GM18858 (cell line): Measurements from ENCODE around the gene SLC43A1.

Experiments used
- ATAC-seq: cut with Tn5 transposase; IDR thresholded peaks from one replicate; pipeline ENCODE4 v1.9.1; 2021; ENCODE audit not compliant: unreplicated experiment

SLC43A1 gene

GRCh38 chr11:57479911-57480310 lies 35.6 kb downstream of the SLC43A1 start:
- ATAC-seq = no peak

DNA sequence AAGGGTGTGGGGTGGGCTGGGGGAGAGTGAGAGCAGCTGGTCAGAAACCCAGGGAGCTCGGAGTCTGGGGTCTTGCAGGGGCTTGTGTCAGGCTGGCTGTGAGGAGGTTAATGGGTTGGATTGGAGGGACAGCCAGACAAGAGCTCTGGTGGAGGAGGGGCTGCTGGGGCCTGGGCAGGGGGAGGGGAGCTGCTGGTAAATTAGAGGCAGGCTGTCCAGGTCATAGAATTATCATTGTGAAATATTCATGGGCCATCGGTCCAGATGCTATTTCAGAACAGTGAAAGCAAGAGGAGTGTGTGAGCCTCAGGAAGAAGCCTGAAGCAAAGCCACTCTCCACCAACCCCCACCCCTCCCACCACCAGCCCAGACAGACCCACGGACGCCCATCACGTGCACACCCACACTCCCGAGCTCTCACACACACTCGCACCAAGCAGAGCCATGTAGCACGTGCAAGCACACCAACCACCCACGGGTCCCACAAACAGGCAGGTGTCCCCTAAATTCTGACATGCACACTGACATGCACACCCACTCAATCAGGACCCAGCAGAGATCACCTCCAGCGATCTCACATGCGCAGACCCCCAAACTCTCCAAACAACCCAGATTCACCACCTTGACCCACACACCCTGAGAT lies 36.4 kb downstream of the SLC43A1 start:
- ATAC-seq = no peak

GRCh38 chr11:57477507-57478189 lies 37.9 kb downstream of the SLC43A1 start:
- no peak for ATAC-seq

DNA sequence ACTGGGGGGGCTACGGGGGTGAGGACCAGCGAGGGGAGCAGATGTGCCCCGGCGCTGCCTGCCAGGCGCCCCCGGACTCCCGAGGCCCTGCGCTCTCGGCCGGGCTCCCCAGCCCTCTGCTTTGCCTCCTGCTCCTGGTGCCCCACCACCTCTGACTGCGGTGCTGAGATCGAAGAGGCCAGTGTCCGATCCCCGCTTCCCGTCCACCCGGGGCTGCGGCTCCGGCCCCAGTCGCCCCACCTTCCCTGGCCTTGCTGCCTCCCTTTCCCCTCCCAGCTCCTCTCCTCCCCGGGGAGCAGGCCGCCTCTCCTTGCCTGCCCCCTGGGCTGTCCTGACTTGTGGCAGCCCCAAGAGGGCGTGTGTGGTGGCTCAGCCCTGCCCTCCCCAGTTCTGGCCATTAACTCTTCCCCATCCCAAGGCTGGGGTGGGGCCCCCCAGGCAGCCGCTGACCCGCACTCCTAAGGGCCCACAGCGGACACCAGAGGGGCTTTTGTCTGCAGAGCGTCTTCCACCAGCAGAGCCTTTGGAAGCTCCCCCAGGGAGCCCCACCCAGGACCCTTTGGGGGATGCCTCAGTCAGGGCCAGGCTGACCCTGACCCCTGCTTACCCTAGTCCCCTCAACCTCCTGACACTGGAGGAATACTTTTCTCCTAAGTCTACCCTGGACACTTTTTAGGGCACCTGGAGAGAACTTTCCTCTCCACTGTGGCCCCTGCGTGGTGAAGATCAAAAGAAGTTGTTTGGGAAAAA lies 38.6 kb downstream of the SLC43A1 start:
- peak; percentile 46 for ATAC-seq

- no peak for ATAC-seq
Observed at GRCh38 chr11:57476047-57476756, 39.3 kb downstream of the SLC43A1 start.

GRCh38 chr11:57475671-57476046 lies 39.8 kb downstream of the SLC43A1 start:
- ATAC-seq = no peak

- no peak for ATAC-seq
Observed at GRCh38 chr11:57475191-57475590, 40.3 kb downstream of the SLC43A1 start.

- ATAC-seq = no peak
Observed at GRCh38 chr11:57474803-57475115, 40.7 kb downstream of the SLC43A1 start.

GRCh38 chr11:57474017-57474802 lies 41.3 kb downstream of the SLC43A1 start:
- peak; percentile 29 for ATAC-seq

- no peak for ATAC-seq
Observed at GRCh38 chr11:57473285-57473841, 42.1 kb downstream of the SLC43A1 start.

GRCh38 chr11:57471496-57471895 lies 44.0 kb downstream of the SLC43A1 start:
- ATAC-seq = no peak

DNA sequence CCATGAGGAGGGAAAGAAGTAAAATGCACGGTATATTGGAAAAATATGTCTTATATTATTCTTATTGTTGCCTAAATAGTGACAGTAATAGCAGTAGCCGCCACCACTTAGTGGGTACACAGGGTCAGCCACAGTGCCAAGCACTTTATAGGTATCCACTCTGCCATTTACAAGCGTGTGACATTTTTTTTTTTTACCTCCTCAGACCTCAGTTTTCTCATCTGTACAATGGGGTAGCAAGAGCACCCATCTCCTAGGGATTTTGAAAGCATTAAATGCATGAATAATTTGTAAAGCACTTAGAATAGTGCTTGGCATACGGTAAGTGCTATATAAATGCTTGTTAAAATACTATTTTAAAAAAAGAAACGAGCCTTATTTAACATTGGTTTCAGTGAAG lies 46.2 kb downstream of the SLC43A1 start:
- no peak for ATAC-seq

- ATAC-seq = no peak
Observed at GRCh38 chr11:57468276-57468675, 47.2 kb downstream of the SLC43A1 start.

DNA sequence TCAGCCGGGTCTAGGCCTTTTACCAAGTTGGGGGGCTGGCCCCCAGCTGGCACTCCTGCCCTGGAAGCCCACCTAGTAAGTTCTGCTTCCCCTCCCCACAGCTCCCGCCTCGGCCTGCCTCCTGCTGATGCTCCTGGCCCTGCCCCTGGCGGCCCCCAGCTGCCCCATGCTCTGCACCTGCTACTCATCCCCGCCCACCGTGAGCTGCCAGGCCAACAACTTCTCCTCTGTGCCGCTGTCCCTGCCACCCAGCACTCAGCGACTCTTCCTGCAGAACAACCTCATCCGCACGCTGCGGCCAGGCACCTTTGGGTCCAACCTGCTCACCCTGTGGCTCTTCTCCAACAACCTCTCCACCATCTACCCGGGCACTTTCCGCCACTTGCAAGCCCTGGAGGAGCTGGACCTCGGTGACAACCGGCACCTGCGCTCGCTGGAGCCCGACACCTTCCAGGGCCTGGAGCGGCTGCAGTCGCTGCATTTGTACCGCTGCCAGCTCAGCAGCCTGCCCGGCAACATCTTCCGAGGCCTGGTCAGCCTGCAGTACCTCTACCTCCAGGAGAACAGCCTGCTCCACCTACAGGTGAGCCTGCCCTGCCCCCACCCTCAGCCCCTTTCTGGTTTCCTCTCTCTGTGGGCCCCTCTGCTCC lies 47.9 kb downstream of the SLC43A1 start:
- no peak for ATAC-seq

DNA sequence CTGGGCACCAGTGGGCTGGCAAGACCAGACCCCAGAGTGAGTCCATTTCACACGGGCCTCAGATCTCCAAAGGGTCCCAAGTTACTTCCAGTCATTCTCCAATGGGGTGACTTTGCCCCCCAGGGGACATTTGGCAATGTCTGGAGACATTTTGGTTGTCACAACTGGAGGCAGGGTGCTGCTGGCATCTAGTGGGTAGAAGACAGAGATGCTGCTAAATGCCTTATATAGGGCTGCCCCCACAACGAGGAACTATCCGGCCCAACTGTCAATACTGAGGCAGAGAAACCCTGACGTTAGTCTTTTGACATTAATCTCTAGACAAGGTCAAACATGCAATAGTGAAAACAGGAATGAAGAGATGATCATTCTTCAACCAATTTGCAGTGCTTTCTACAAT lies 48.8 kb downstream of the SLC43A1 start:
- ATAC-seq = no peak

GRCh38 chr11:57464539-57465181 lies 50.8 kb downstream of the SLC43A1 start:
- ATAC-seq = no peak

DNA sequence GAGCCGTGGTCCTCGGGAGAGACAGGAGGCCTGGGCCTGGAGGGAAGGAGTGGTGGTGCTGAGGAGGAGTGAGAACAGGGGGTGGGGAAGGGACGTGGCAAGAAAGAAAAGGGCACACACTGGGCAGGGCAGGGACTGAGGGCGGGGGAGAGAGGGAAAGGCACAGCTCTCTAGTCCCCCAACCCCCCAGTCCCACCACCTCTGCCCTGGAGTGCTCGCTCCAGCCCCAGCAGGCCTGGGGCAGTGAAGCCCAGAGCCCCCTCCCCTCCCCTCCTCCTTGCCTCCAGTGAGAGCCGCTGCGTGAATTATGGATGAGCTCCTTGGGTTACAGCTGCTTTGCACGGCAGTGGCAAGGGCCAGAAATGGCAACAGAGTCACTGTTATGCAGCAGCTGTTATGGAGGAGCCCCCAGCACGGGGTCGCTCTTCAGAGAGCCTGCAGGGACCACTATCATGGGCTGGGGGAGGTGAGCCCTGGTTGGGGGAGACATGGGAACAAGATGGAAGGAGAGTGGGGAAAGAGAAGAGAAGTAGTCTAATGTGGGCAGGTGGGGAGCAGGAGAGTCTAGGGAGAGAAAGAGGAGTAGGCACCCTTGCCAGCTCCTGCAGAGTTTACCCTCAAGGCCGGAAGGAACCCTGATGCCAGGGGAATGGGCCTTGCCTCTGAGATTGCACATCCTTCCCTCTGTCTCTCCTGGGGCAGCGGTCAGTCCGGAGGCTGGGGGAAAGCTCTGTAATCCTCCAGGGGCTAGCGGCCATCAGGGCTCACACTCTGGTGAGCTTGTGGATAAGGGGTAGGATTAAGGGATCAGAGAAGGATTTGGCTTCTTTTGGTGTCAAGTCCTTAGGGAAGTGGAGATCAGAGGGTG lies 51.6 kb downstream of the SLC43A1 start:
- ATAC-seq = no peak

GRCh38 chr11:57462597-57462996 lies 52.9 kb downstream of the SLC43A1 start:
- ATAC-seq = no peak
